ENCODE data around the gene SLC16A10. TPM values are rescaled to one million over a fixed set of nuclear protein-coding genes. Genes with fewer than 3 reads are reported as not detected.

Gene SLC16A10
- total and polyA plus RNA-seq, 2 of the 13 experiments (the other 11 are each of a cell fraction or from before 2014, with no cell fraction given), result 8.2 to 20.1 TPM

DNA sequence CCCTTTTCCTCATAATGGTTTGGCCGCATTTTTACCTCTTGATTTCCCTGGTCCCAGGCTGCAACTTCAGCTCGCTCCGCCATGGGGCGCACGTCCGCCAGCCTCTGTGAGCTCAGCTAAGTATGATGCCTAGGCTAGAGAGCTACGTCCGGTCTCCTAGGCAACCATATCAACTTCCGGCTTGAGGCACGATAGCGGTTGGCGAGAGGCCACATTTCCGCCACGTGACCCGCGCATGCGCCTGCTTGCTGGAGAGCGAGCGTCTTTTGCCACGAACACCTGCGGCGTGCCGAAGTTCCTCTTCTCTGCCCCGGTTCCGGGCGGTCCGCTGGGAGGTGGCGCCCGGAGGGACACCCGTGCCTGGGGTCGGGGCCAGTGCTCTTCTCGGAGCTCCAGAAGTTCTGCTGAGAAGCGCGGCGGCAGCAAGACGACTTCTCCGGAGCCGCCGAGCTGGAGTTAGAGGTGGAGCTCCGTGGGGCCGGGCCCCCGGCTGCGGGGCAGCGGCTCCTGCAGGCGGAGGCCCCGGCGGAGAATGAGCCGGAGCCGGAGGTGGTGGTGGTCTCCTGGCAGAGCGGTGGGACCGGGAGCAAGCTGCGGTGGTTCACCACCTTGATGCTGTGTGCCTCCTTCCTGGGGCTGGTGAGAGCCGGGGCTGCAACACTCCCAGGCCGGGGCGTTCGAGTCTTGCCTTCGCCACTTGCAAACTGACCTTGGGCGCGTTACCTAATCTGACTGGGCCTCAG, 172.0 kb downstream of the SLC16A10 start (continued):
- TF ChIP-seq, protein P1, sequence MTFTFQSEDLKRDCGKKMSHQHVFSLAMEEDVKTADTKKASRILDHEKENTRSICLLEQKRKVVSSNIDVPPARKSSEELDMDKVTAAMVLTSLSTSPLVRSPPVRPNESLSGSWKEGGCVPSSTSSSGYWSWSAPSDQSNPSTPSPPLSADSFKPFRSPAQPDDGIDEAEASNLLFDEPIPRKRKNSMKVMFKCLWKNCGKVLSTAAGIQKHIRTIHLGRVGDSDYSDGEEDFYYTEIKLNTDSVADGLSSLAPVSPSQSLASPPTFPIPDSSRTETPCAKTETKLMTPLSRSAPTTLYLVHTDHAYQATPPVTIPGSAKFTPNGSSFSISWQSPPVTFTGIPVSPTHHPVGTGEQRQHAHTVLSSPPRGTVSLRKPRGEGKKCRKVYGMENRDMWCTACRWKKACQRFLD (CRISPR knock-in tag; IDR thresholded peaks at IDR 0.05; ENCODE audit: borderline replicate concordance), result peak; percentile 89
- TF ChIP-seq ZNF790 (CRISPR knock-in tag; IDR thresholded peaks at IDR 0.05; ENCODE audit: borderline replicate concordance) (peak; percentile 77; the same call in 1 of the 2 replicates), SCMH1 (CRISPR knock-in tag; IDR thresholded peaks at IDR 0.05; ENCODE audit: borderline replicate concordance) (no peak), TMF1 (CRISPR knock-in tag; IDR thresholded peaks at IDR 0.05; ENCODE audit: low read depth) (no peak), ZNF350 (CRISPR knock-in tag; IDR thresholded peaks at IDR 0.05; ENCODE audit: borderline replicate concordance, low read depth) (peak; percentile 94; the same call in 1 of the 2 replicates), DNMT3B (CRISPR knock-in tag; conservative IDR thresholded peaks at IDR 0.05) (no peak), GABPA (IDR thresholded peaks at IDR 0.05; ENCODE audit: low read depth, low read length) (peak; percentile 91), GABPA (CRISPR knock-in tag; IDR thresholded peaks at IDR 0.05; ENCODE audit: low read depth) (peak; percentile 97), KMT2B (CRISPR knock-in tag; IDR thresholded peaks at IDR 0.05) (peak; percentile 94), RAD21 (CRISPR knock-in tag; IDR thresholded peaks at IDR 0.05) (peak; percentile 84), NR3C1 (CRISPR knock-in tag; IDR thresholded peaks at IDR 0.05) (no peak), ATF7-NPFF (CRISPR knock-in tag; IDR thresholded peaks at IDR 0.05; ENCODE audit: low read depth) (peak; percentile 77), ZEB1 (IDR thresholded peaks at IDR 0.05; ENCODE audit: insufficient replicate concordance, low read depth) (no peak), ZNF382 (CRISPR knock-in tag; IDR thresholded peaks at IDR 0.05; ENCODE audit: borderline replicate concordance) (no peak), NFATC3 (CRISPR knock-in tag; IDR thresholded peaks at IDR 0.05) (no peak), ZNF230 (CRISPR knock-in tag; IDR thresholded peaks at IDR 0.05) (peak; percentile 89; the same call in 1 of the 2 replicates), ZNF720 (CRISPR knock-in tag; IDR thresholded peaks at IDR 0.05) (no peak), ZNF468 (CRISPR knock-in tag; IDR thresholded peaks at IDR 0.05) (no peak), IRF2 (CRISPR knock-in tag; IDR thresholded peaks at IDR 0.05) (peak; percentile 86), HDAC1 (CRISPR knock-in tag; IDR thresholded peaks at IDR 0.05) (peak; percentile 96), ZNF792 (CRISPR knock-in tag; IDR thresholded peaks at IDR 0.05) (peak; percentile 99), MAFF (IDR thresholded peaks at IDR 0.05; ENCODE audit: low read depth, low read length) (0 out of 2 replicates have a peak, but pooled peaks have one; percentile 14), MAFK (conservative IDR thresholded peaks at IDR 0.05 in 1 of 2, IDR thresholded peaks at IDR 0.05 in 1 of 2; ENCODE audit: low read length in 2 of 2) (peak in 1 of 2 experiments; percentile 10; a peak in 1 of 4 replicates)
- TF ChIP-seq, protein P2, sequence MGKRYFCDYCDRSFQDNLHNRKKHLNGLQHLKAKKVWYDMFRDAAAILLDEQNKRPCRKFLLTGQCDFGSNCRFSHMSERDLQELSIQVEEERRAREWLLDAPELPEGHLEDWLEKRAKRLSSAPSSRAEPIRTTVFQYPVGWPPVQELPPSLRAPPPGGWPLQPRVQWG (CRISPR knock-in tag; IDR thresholded peaks at IDR 0.05; ENCODE audit: borderline replicate concordance, low read depth), result no peak
- TF ChIP-seq, protein P3, sequence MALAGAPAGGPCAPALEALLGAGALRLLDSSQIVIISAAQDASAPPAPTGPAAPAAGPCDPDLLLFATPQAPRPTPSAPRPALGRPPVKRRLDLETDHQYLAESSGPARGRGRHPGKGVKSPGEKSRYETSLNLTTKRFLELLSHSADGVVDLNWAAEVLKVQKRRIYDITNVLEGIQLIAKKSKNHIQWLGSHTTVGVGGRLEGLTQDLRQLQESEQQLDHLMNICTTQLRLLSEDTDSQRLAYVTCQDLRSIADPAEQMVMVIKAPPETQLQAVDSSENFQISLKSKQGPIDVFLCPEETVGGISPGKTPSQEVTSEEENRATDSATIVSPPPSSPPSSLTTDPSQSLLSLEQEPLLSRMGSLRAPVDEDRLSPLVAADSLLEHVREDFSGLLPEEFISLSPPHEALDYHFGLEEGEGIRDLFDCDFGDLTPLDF (CRISPR knock-in tag; IDR thresholded peaks at IDR 0.05), result no peak
- TF ChIP-seq, protein P4, sequence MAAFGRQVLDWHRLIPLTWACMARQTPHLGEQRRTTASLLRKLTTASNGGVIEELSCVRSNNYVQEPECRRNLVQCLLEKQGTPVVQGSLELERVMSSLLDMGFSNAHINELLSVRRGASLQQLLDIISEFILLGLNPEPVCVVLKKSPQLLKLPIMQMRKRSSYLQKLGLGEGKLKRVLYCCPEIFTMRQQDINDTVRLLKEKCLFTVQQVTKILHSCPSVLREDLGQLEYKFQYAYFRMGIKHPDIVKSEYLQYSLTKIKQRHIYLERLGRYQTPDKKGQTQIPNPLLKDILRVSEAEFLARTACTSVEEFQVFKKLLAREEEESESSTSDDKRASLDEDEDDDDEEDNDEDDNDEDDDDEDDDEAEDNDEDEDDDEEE (CRISPR knock-in tag; IDR thresholded peaks at IDR 0.05), result peak; percentile 76; the same call in 1 of the 2 replicates
- TF ChIP-seq, protein P5, sequence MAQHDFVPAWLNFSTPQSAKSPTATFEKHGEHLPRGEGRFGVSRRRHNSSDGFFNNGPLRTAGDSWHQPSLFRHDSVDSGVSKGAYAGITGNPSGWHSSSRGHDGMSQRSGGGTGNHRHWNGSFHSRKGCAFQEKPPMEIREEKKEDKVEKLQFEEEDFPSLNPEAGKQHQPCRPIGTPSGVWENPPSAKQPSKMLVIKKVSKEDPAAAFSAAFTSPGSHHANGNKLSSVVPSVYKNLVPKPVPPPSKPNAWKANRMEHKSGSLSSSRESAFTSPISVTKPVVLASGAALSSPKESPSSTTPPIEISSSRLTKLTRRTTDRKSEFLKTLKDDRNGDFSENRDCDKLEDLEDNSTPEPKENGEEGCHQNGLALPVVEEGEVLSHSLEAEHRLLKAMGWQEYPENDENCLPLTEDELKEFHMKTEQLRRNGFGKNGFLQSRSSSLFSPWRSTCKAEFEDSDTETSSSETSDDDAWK (CRISPR knock-in tag; IDR thresholded peaks at IDR 0.05), result no peak
